RWPE2 (cell line): ENCODE measurements around the gene SLC44A5.

ENCODE experiments used
- ATAC-seq: fragments of 200-7000 bp; cut with Tn5 transposase; 3 replicates; pipeline ENCODE4 v1.9.1; 2021; ENCODE audit warnings: low read depth
- DNase-seq: peaks from one replicate; pipeline ENCODE4 v3.0.0-alpha.2; 2020; ENCODE audit warnings: low spot score
- H3K27ac ChIP-seq: fragments of 450-650 bp; 2 replicates; pipeline ENCODE4 v1.5.1; 2017; ENCODE audit warnings: mild to moderate bottlenecking; ENCODE audit not compliant: poor library complexity, severe bottlenecking
- H3K27me3 ChIP-seq: fragments of 250-450 bp; sonication (Bioruptor Pico); 2 replicates; pipeline ENCODE4 v1.5.1; 2021; ENCODE audit warnings: mild to moderate bottlenecking, moderate library complexity; ENCODE audit not compliant: insufficient read depth, poor library complexity, severe bottlenecking
- H3K36me3 ChIP-seq: fragments of 250-450 bp; sonication (Bioruptor Pico); 2 replicates; pipeline ENCODE4 v1.5.1; 2020; ENCODE audit warnings: low read depth, mild to moderate bottlenecking, moderate library complexity
- H3K4me1 ChIP-seq: fragments of 250-450 bp; sonication (Bioruptor Pico); 2 replicates; pipeline ENCODE4 v1.5.1; 2021; ENCODE audit warnings: mild to moderate bottlenecking, moderate library complexity; ENCODE audit not compliant: insufficient read depth, poor library complexity, severe bottlenecking
- H3K4me3 ChIP-seq: fragments of 250-450 bp; sonication (Bioruptor Pico); 2 replicates; pipeline ENCODE4 v1.5.1; 2021; ENCODE audit warnings: mild to moderate bottlenecking, moderate library complexity; ENCODE audit not compliant: severe bottlenecking
- H3K9me3 ChIP-seq: fragments of 250-450 bp; sonication (Bioruptor Pico); 2 replicates; pipeline ENCODE4 v1.5.1; 2021; ENCODE audit warnings: mild to moderate bottlenecking, moderate library complexity; ENCODE audit not compliant: severe bottlenecking
- TF ChIP-seq, protein P1 (sequence below): fragments of 450-650 bp; IDR thresholded peaks from one replicate; pipeline ENCODE4 v1.5.1; 2017; ENCODE audit warnings: mild to moderate bottlenecking, moderate library complexity; ENCODE audit not compliant: poor library complexity, severe bottlenecking

SLC44A5 gene

GRCh38 chr1:75211648-75212047 is 399.3 kb downstream of the SLC44A5 start:
- no peak for ATAC-seq
- no peak overlapping the region for H3K4me3 ChIP-seq
- H3K36me3 ChIP-seq, result no peaks in the 10 kb centered on the region
- TF ChIP-seq, protein P1, sequence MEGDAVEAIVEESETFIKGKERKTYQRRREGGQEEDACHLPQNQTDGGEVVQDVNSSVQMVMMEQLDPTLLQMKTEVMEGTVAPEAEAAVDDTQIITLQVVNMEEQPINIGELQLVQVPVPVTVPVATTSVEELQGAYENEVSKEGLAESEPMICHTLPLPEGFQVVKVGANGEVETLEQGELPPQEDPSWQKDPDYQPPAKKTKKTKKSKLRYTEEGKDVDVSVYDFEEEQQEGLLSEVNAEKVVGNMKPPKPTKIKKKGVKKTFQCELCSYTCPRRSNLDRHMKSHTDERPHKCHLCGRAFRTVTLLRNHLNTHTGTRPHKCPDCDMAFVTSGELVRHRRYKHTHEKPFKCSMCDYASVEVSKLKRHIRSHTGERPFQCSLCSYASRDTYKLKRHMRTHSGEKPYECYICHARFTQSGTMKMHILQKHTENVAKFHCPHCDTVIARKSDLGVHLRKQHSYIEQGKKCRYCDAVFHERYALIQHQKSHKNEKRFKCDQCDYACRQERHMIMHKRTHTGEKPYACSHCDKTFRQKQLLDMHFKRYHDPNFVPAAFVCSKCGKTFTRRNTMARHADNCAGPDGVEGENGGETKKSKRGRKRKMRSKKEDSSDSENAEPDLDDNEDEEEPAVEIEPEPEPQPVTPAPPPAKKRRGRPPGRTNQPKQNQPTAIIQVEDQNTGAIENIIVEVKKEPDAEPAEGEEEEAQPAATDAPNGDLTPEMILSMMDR, result no peak
- DNase-seq, result no peak
- H3K4me1 ChIP-seq, result no peaks in the 10 kb centered on the region
- no peak overlapping the region for H3K27ac ChIP-seq
- no peaks in the 10 kb centered on the region for H3K27me3 ChIP-seq
- no peaks in the 10 kb centered on the region for H3K9me3 ChIP-seq

DNA sequence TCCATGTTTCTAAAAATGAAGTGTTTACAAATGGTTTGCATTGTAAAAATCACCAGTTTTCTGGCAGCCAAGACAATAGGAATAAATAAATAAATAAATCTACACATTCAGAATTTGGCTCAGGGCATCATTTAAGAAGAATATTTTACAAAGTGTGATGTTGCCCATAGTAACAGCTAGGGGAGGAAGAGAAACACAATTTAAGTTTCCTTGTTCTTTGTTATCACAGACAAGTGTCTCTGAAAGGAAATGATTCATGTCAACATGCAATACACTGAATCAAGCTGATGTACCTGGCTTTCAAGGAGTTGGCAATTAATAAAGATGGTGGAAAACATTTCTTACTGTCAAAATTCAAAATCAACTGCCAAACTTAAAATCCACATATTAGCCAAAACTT is 402.1 kb downstream of the SLC44A5 start:
- DNase-seq (no peak), ATAC-seq (no peak)

GRCh38 chr1:75203415-75204277 is 407.3 kb downstream of the SLC44A5 start:
- no peaks in the 10 kb centered on the region for H3K36me3 ChIP-seq
- ATAC-seq, result peak; percentile 79
- no peaks in the 10 kb centered on the region for H3K27me3 ChIP-seq
- H3K9me3 ChIP-seq, result no peaks in the 10 kb centered on the region
- H3K4me3 ChIP-seq, result no peak overlapping the region
- DNase-seq, result no peak
- TF ChIP-seq, protein P1, result peak; percentile 91
- no peaks in the 10 kb centered on the region for H3K4me1 ChIP-seq
- no peak overlapping the region for H3K27ac ChIP-seq

More for the DNA sequence above, 402.1 kb downstream of the SLC44A5 start:
- H3K9me3 ChIP-seq, result no peaks in the 10 kb centered on the region
- H3K4me1 ChIP-seq, result no peaks in the 10 kb centered on the region
- no peaks in the 10 kb centered on the region for H3K27me3 ChIP-seq
- no peak overlapping the region for H3K4me3 ChIP-seq
- no peak overlapping the region for H3K27ac ChIP-seq
- no peaks in the 10 kb centered on the region for H3K36me3 ChIP-seq
- TF ChIP-seq, protein P1, result no peak

- DNase-seq (no peak), ATAC-seq (no peak)
- Histone ChIP-seq H3K4me3 (no peak overlapping the region), H3K36me3 (no peaks in the 10 kb centered on the region), H3K4me1 (no peaks in the 10 kb centered on the region), H3K27ac (no peak overlapping the region), H3K27me3 (no peaks in the 10 kb centered on the region), H3K9me3 (no peaks in the 10 kb centered on the region)
- TF ChIP-seq, protein P1, result no peak
Measured at GRCh38 chr1:75202751-75203150, 408.2 kb downstream of the SLC44A5 start.

- no peaks in the 10 kb centered on the region for H3K9me3 ChIP-seq
- no peak for ATAC-seq
- no peak overlapping the region for H3K27ac ChIP-seq
- no peaks in the 10 kb centered on the region for H3K4me1 ChIP-seq
- DNase-seq, result no peak
- no peaks in the 10 kb centered on the region for H3K36me3 ChIP-seq
- TF ChIP-seq, protein P1, result no peak
- H3K4me3 ChIP-seq, result no peak overlapping the region
- peaks cover 16% of the 10 kb centered on the region for H3K27me3 ChIP-seq
Measured at GRCh38 chr1:75198761-75199160, 412.2 kb downstream of the SLC44A5 start.
